Keratinocyte (primary cell): Measurements from ENCODE around the gene FRMPD1. TPM values are rescaled to one million over a fixed set of nuclear protein-coding genes. Genes with fewer than 3 reads are reported as not detected.

Source experiments
- DNase-seq: peaks from one replicate; pipeline ENCODE4 v3.0.0-alpha.2; 2011; ENCODE audit warnings: low read depth, missing footprints, low spot score
- FAIRE-seq: peaks from 2 replicates; lab custom pipeline; 2011; peaks lifted over from hg19 to GRCh38; lab: Jason Lieb, UNC
- H2AFZ ChIP-seq: 2 replicates; pipeline ENCODE4 v1.6.0; 2012; ENCODE audit warnings: low read length, control low read depth, inconsistent platforms; ENCODE audit not compliant: control insufficient read depth
- H3K27ac ChIP-seq: 2 replicates; pipeline ENCODE4 v1.5.1; 2011; ENCODE audit warnings: low read length; ENCODE audit not compliant: control insufficient read depth, insufficient read depth
- H3K27me3 ChIP-seq: 3 replicates; pipeline ENCODE4 v1.6.0; 2011; ENCODE audit warnings: low read length; ENCODE audit not compliant: control insufficient read depth, insufficient read depth; ENCODE audit errors: extremely low read depth
- H3K36me3 ChIP-seq, 2 experiments: 2 replicates in 1 of 2; 3 replicates in 1 of 2; pipeline ENCODE4 v1.5.1; 2011; ENCODE audit warnings: low read length in 2 of 2, mild to moderate bottlenecking in 1 of 2; ENCODE audit not compliant: control insufficient read depth in 2 of 2, insufficient read depth in 2 of 2; ENCODE audit errors: extremely low read depth in 1 of 2
- H3K4me1 ChIP-seq: 3 replicates; pipeline ENCODE4 v1.5.1; 2011; ENCODE audit warnings: low read length; ENCODE audit not compliant: control insufficient read depth, insufficient read depth; ENCODE audit errors: extremely low read depth
- H3K4me2 ChIP-seq: 3 replicates; pipeline ENCODE4 v1.6.0; 2011; ENCODE audit warnings: low read depth, low read length; ENCODE audit not compliant: control insufficient read depth, insufficient read depth; ENCODE audit errors: extremely low read depth
- H3K4me3 ChIP-seq, 3 experiments: fragments of 200-600 bp in 1 of 3; sonication (generic) in 1 of 3; 2 replicates in 2 of 3; 3 replicates in 1 of 3; pipeline ENCODE4 v1.5.1; 2011 to 2016; ENCODE audit warnings: low read length in 3 of 3, mild to moderate bottlenecking in 3 of 3, control low read depth in 2 of 3, inconsistent platforms in 1 of 3, low read depth in 1 of 3, mixed read lengths in 1 of 3, mixed run types in 1 of 3, moderate library complexity in 1 of 3; ENCODE audit not compliant: control insufficient read depth in 2 of 3, insufficient read depth in 2 of 3; ENCODE audit errors: extremely low read depth in 1 of 3
- H3K79me2 ChIP-seq: 2 replicates; pipeline ENCODE4 v1.6.0; 2012; ENCODE audit warnings: low read length; ENCODE audit not compliant: control insufficient read depth, insufficient read depth
- H3K9ac ChIP-seq: 3 replicates; pipeline ENCODE4 v1.6.0; 2011; ENCODE audit warnings: low read length; ENCODE audit not compliant: control insufficient read depth, insufficient read depth; ENCODE audit errors: extremely low read depth
- H3K9me1 ChIP-seq: 3 replicates; pipeline ENCODE4 v1.6.0; 2011; ENCODE audit warnings: low read length; ENCODE audit not compliant: control insufficient read depth, insufficient read depth; ENCODE audit errors: extremely low read depth
- H3K9me3 ChIP-seq: 2 replicates; pipeline ENCODE4 v1.5.1; 2012; ENCODE audit warnings: low read depth, low read length; ENCODE audit not compliant: control insufficient read depth
- H4K20me1 ChIP-seq: 3 replicates; pipeline ENCODE4 v1.6.0; 2011; ENCODE audit warnings: low read length; ENCODE audit not compliant: control insufficient read depth, insufficient read depth; ENCODE audit errors: extremely low read depth
- CTCF ChIP-seq, 3 experiments: IDR thresholded peaks in 1 of 3; conservative IDR thresholded peaks in 1 of 3; optimal IDR thresholded peaks in 1 of 3; 2 replicates in 2 of 3; 3 replicates in 1 of 3; pipeline versions ENCODE3 to v1.5.1; 2011; ENCODE audit warnings: low read length in 3 of 3, mild to moderate bottlenecking in 3 of 3, moderate library complexity in 2 of 3, control low read depth in 1 of 3, inconsistent platforms in 1 of 3; ENCODE audit not compliant: insufficient read depth in 2 of 3; ENCODE audit errors: extremely low read depth in 1 of 3
- EZH2 ChIP-seq: IDR thresholded peaks from one replicate; pipeline ENCODE4 v1.6.1; 2012; ENCODE audit warnings: inconsistent platforms, mild to moderate bottlenecking, low read length, moderate library complexity
- dilution Hi-C: fragments of 300-500 bp; cut with MboI; formaldehyde crosslinking; loops from one replicate; pipeline ENCODE4 v1.7.0; 2020; ENCODE audit warnings: low sequenced_read_pairs; ENCODE audit not compliant: extremely low pct_ligation_motif_present
- polyA plus RNA-seq, 5 experiments: library from polyadenylated mRNA; depleted of rRNA in 3 of 5; stranded (reverse) in 3 of 5; stranded (forward) in 1 of 5; unstranded in 1 of 5; fragments of >200 nt; gene quantifications; 1 replicate in 1 of 5; 2 replicates in 3 of 5; 3 replicates in 1 of 5; pipeline versions ENCODE4 v1.2.1 to v1.2.3, GENCODE V29; 2011 to 2012; ENCODE audit warnings: missing spikeins in 2 of 5, low read depth in 1 of 5, low replicate concordance in 1 of 5

FRMPD1 gene
- polyA plus RNA-seq, 1 donor (not counting 4 experiments of a cell fraction or from before 2014, with no cell fraction given), result 0.01 TPM

DNA sequence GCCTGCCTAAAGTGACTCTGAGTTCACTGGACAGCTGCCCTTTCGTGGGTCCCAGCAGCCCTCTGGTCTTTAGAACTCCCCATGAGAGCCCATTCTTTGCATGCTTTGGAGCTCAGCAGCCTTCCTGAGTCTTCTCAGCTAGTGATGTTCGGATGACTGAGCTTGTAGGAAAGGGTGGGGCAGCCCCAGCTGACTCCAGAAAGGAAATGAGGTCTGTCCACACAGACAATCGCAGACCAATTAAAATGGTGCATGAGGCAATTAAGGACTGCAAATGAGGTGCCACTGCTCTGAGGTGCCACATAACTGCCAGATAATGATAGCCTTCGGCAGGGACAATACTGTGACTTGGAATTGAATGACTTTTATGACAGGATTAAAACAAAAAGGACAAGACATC, 32.9 kb upstream of the FRMPD1 start:
- no peaks in the 10 kb centered on the region for H3K9me1 ChIP-seq
- no peak for DNase-seq
- H3K79me2 ChIP-seq, result no peaks in the 10 kb centered on the region
- no peak overlapping the region for H3K4me3 ChIP-seq
- H2AFZ ChIP-seq, result no peak overlapping the region
- dilution Hi-C loops, result no loop called here
- H3K27me3 ChIP-seq, result no peaks in the 10 kb centered on the region
- H3K4me1 ChIP-seq, result no peaks in the 10 kb centered on the region
- H3K27ac ChIP-seq, result no peak overlapping the region
- H3K4me2 ChIP-seq, result no peak overlapping the region
- no peak for TF ChIP-seq EZH2
- TF ChIP-seq CTCF (optimal IDR thresholded peaks at IDR 0.05 in 1 of 3, IDR thresholded peaks at IDR 0.05 in 1 of 3, conservative IDR thresholded peaks at IDR 0.05 in 1 of 3; ENCODE audit: extremely low read depth in 1 of 3, insufficient read depth in 2 of 3, low read length in 3 of 3), result no peak
- no peaks in the 10 kb centered on the region for H3K9me3 ChIP-seq
- no peak for FAIRE-seq
- no peaks in the 10 kb centered on the region for H3K36me3 ChIP-seq
- H3K9ac ChIP-seq, result no peak overlapping the region
- H4K20me1 ChIP-seq, result no peaks in the 10 kb centered on the region

- no peak overlapping the region for H3K27ac ChIP-seq
- H3K9ac ChIP-seq, result no peak overlapping the region
- no peaks in the 10 kb centered on the region for H3K27me3 ChIP-seq
- no peaks in the 10 kb centered on the region for H4K20me1 ChIP-seq
- no peaks in the 10 kb centered on the region for H3K4me1 ChIP-seq
- peak; percentile 84 for FAIRE-seq
- H3K79me2 ChIP-seq, result no peaks in the 10 kb centered on the region
- H3K9me1 ChIP-seq, result no peaks in the 10 kb centered on the region
- no peak overlapping the region for H2AFZ ChIP-seq
- H3K4me2 ChIP-seq, result no peak overlapping the region
- TF ChIP-seq CTCF (optimal IDR thresholded peaks at IDR 0.05 in 1 of 3, IDR thresholded peaks at IDR 0.05 in 1 of 3, conservative IDR thresholded peaks at IDR 0.05 in 1 of 3; ENCODE audit: extremely low read depth in 1 of 3, insufficient read depth in 2 of 3, low read length in 3 of 3), result no peak
- no peak for TF ChIP-seq EZH2
- H3K9me3 ChIP-seq, result no peaks in the 10 kb centered on the region
- dilution Hi-C loops, result no loop called here
- DNase-seq, result no peak
- H3K4me3 ChIP-seq, result no peak overlapping the region
- H3K36me3 ChIP-seq, result no peaks in the 10 kb centered on the region
These were observed 31.9 kb upstream of the FRMPD1 start for GRCh38 chr9:37618817-37619216.
